ENCODE measurements around the gene P2RY1. TPM values are rescaled to one million over a fixed set of nuclear protein-coding genes. Genes with fewer than 3 reads are reported as not detected.
A peak's percentile ranks its signal among the peaks of the same experiment; 100 is the strongest.
"Not testable (repeated sequence)": the region's sequence is repeated elsewhere in the genome, so short reads cannot be mapped to it uniquely, and the experiment has no call there.

Gene P2RY1
- total RNA-seq, 1 donor from 2014 or later = 19.8 TPM

DNA sequence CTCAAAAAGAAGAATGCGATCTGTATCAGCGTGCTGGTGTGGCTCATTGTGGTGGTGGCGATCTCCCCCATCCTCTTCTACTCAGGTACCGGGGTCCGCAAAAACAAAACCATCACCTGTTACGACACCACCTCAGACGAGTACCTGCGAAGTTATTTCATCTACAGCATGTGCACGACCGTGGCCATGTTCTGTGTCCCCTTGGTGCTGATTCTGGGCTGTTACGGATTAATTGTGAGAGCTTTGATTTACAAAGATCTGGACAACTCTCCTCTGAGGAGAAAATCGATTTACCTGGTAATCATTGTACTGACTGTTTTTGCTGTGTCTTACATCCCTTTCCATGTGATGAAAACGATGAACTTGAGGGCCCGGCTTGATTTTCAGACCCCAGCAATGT lies 1.3 kb downstream of the P2RY1 start:
- no peak for ATAC-seq
- intact Hi-C loops (cut with DNase I) = no loop called here
- Histone ChIP-seq H3K9me3 (no peaks in the 10 kb centered on the region), H3K27ac (peak overlapping the region; percentile 86), H3K4me1 (peaks cover 11% of the 10 kb centered on the region), H3K36me3 (no peaks in the 10 kb centered on the region), H3K27me3 (ENCODE audit: low read depth) (no peaks in the 10 kb centered on the region), H3K4me3 (peak overlapping the region; percentile 82)
- TF ChIP-seq, protein P1, sequence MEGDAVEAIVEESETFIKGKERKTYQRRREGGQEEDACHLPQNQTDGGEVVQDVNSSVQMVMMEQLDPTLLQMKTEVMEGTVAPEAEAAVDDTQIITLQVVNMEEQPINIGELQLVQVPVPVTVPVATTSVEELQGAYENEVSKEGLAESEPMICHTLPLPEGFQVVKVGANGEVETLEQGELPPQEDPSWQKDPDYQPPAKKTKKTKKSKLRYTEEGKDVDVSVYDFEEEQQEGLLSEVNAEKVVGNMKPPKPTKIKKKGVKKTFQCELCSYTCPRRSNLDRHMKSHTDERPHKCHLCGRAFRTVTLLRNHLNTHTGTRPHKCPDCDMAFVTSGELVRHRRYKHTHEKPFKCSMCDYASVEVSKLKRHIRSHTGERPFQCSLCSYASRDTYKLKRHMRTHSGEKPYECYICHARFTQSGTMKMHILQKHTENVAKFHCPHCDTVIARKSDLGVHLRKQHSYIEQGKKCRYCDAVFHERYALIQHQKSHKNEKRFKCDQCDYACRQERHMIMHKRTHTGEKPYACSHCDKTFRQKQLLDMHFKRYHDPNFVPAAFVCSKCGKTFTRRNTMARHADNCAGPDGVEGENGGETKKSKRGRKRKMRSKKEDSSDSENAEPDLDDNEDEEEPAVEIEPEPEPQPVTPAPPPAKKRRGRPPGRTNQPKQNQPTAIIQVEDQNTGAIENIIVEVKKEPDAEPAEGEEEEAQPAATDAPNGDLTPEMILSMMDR (IDR thresholded peaks at IDR 0.05) = no peak
- no peak for DNase-seq

DNA sequence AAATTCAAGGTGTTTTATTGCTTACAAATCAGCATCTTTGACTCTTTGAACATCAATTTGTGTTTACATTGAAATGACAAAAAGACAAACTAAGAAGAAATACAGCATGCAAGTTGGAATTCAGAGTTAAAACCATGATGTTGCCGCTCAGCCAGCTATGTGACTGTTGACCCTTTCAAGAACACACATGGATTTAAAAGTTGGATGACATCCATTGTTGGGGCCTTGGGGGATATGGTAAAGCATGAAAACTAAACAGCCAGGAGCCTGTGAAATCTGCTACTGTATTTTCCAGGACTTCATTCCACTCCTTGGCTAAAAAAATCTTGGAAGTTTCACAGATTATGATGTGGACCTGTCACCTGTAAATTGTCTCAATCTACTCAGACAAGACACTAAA lies 4.6 kb downstream of the P2RY1 start:
- TF ChIP-seq, protein P1 (IDR thresholded peaks at IDR 0.05) = no peak
- DNase-seq (no peak), ATAC-seq (no peak)
- H3K27ac ChIP-seq = no peak overlapping the region
- H3K27me3 ChIP-seq (ENCODE audit: low read depth) = no peaks in the 10 kb centered on the region
- H3K9me3 ChIP-seq = no peaks in the 10 kb centered on the region
- H3K36me3 ChIP-seq = no peaks in the 10 kb centered on the region
- intact Hi-C loops (cut with DNase I) = no loop called here
- peak overlapping the region; percentile 82 for H3K4me3 ChIP-seq
- H3K4me1 ChIP-seq = peaks cover 11% of the 10 kb centered on the region

DNA sequence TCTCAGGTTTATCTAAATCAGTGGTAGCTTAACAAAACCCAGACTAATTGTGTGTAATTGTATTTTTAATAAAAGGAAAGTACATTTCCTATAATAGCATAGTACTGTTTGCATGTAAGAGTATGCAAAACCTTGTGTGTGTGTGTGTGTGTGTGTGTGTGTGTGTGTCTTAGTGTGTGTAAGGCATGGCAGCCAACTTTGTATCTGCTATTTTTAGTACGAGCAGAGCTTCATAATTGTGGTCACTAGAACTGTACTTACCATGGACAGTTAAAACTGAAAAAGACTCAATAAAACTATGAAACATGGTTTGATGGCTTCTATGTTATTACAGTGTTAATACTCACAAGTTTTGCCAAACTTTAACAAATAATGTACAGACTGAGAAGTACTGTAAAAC lies 6.2 kb downstream of the P2RY1 start:
- no peak overlapping the region for H3K4me3 ChIP-seq
- DNase-seq (no peak), ATAC-seq (no peak)
- TF ChIP-seq, protein P1 (IDR thresholded peaks at IDR 0.05) = no peak
- no peaks in the 10 kb centered on the region for H3K27me3 ChIP-seq (ENCODE audit: low read depth)
- peaks cover 11% of the 10 kb centered on the region for H3K4me1 ChIP-seq
- no peak overlapping the region for H3K27ac ChIP-seq
- no peaks in the 10 kb centered on the region for H3K36me3 ChIP-seq
- H3K9me3 ChIP-seq = no peaks in the 10 kb centered on the region
- intact Hi-C loops (cut with DNase I) = no loop called here

DNA sequence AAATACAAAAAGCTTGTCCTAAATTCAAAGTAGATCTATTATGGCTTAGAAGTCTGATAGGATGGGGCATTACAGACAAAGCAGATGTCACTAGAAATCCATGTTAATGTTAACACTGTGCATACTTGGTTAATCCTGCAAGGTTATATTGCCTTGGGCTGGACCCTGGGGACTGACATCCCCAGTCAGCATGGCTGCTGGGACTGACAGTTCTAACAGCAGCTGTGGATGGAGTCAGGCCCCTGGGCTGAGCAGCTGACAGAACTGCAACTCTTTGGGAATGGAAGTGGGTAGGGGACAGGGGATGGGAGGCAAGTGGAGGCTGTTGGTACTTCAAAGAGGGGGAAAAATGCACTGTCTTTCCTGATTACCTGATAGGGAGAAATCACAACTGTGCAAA lies 7.5 kb downstream of the P2RY1 start:
- no peak for ATAC-seq

DNA sequence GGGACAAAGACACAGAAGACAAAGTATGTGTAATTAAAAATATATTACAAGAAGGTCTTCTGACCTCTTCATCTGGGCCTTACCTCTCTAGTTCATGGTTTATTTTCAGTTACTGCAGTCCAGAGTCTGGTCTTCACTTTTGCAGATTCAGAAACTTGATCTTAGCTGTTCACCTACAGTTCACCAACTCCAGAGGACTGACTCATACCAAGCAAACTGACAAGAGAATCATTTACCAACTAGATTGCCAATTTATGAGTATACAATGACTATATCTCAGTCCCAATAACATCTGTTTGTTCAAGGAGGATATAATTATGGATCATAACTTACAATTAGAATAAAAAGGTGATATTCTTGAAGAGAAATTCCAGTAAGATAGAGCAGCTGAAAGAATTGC lies 9.0 kb downstream of the P2RY1 start:
- Histone ChIP-seq H3K9me3 (no peaks in the 10 kb centered on the region), H3K27me3 (ENCODE audit: low read depth) (no peaks in the 10 kb centered on the region), H3K27ac (no peak overlapping the region), H3K4me1 (peaks cover 7% of the 10 kb centered on the region), H3K36me3 (no peaks in the 10 kb centered on the region), H3K4me3 (no peak overlapping the region)
- TF ChIP-seq, protein P1 (IDR thresholded peaks at IDR 0.05) = no peak
- intact Hi-C loops (cut with DNase I) = no loop called here
- no peak for ATAC-seq
- no peak for DNase-seq

More for the DNA sequence above, 7.5 kb downstream of the P2RY1 start:
- no peaks in the 10 kb centered on the region for H3K27me3 ChIP-seq (ENCODE audit: low read depth)
- H3K9me3 ChIP-seq = no peaks in the 10 kb centered on the region
- H3K4me1 ChIP-seq = peaks cover 7% of the 10 kb centered on the region
- no peak overlapping the region for H3K4me3 ChIP-seq
- H3K27ac ChIP-seq = no peak overlapping the region
- intact Hi-C loops (cut with DNase I) = no loop called here
- TF ChIP-seq, protein P1 (IDR thresholded peaks at IDR 0.05) = no peak
- no peak for DNase-seq
- H3K36me3 ChIP-seq = no peaks in the 10 kb centered on the region

DNA sequence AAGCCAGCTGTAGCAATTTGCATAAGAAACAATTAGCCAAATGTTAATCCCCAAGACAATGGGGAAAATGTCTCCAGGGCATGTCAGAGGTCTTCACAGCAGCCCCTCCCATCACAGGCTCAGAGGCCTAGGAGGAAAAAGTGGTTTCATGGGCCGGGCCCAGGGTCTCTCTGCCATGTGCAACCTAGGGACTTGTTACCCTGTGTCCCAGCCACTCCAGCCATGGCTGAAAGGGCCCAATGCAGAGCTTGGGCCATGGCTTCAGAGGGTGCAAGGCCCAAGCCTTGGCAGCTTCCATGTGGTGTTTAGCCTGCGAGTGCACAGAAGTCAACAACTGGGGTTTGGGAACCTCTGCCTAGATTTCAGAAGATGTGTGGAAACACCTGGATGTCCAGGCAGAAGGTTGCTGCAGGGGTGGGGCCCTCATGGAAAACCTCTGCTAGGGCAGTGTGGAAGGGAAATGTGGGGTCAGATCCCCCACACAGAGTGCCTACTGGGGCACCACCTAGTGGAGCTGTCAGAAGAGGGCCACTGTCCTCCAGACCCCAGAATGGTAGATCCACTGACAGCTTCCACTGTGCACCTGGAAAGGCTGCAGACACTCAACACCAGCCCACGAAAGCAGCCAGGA lies 11.8 kb downstream of the P2RY1 start:
- H3K4me1 ChIP-seq; H3K9me3 ChIP-seq; H3K27me3 ChIP-seq (ENCODE audit: low read depth); DNase-seq; H3K36me3 ChIP-seq; H3K4me3 ChIP-seq; ATAC-seq; H3K27ac ChIP-seq; intact Hi-C loops (cut with DNase I): not testable (repeated sequence)

DNA sequence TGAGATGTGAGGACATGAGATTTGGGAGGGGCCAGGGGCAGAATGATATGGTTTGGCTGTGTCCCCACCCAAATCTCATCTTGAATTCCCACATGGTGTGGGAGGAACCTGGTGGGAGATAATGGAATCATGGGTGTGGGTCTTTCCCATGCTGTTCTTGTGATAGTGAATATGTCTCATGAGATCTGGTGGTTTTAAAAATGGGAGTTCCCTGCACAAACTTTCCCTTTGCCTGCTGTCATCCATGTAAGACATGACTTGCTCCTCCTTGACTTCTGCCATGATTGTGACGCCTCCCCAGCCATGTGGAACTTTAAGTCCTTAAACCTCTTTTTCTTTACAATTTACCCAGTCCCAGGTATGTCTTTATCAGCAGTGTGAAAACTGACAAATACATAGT lies 12.7 kb downstream of the P2RY1 start:
- H3K9me3 ChIP-seq; H3K4me1 ChIP-seq; H3K27me3 ChIP-seq (ENCODE audit: low read depth); H3K27ac ChIP-seq; H3K36me3 ChIP-seq; H3K4me3 ChIP-seq; intact Hi-C loops (cut with DNase I); ATAC-seq; DNase-seq: not testable (repeated sequence)
